AG09319 (cell line): Measurements from ENCODE around the gene NDUFS8.

Experiments
- DNase-seq: peaks from one replicate; pipeline ENCODE4 v3.0.0-alpha.2; 2010; ENCODE audit warnings: low read depth; ENCODE audit errors: extremely low read depth
- TF ChIP-seq, protein P1 (sequence below): IDR thresholded peaks from 2 replicates; pipeline ENCODE4 v1.5.1; 2011; ENCODE audit warnings: low read depth, mild to moderate bottlenecking, inconsistent platforms, low read length, moderate library complexity

The NDUFS8 gene

DNA sequence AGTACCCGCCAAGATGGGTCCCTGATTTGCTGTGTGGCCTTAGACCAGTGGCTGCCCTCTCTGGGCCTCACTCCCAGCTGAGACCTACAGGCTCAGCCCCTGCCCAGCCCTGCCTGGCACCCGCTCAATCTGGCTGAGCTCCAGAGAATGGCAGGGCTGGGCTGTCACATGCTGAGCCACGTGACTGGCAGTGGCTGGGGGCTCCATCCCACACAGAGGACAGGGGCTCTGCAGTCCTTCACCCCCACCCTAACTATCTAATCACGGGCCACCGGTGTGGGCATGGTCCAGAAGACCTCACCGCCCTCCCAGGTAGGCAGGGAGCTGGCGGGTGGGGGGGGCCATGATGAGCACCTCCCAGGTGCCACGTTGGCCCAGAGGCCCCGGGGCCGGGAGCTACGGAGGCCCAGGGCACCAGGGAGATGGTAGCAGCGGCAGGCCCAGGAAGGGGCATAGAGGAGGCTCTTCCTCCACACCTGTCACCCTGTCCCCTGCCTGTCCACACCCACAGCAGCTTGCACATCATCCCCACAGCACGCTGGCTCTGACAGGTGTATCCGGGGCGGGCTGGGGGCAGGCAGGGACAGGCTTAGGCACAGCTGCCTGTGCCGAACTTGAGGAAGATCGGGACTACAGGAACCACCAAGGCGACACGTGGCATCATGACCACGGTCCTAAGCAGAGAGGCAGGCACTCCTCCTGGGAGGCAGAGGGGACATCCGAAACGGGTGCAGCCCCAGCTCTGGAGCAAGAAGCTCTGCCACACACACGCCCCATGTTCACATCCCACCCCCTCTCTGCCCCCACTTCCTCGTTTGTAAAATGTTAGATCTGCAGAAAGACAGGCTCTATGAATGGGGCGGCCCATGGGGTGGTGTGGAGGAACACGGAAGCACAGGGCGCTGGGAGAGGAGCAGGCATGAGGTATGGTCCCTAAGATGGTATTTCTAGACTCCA is 21.8 kb upstream of the NDUFS8 start:
- DNase-seq, result no peak
- TF ChIP-seq, protein P1, sequence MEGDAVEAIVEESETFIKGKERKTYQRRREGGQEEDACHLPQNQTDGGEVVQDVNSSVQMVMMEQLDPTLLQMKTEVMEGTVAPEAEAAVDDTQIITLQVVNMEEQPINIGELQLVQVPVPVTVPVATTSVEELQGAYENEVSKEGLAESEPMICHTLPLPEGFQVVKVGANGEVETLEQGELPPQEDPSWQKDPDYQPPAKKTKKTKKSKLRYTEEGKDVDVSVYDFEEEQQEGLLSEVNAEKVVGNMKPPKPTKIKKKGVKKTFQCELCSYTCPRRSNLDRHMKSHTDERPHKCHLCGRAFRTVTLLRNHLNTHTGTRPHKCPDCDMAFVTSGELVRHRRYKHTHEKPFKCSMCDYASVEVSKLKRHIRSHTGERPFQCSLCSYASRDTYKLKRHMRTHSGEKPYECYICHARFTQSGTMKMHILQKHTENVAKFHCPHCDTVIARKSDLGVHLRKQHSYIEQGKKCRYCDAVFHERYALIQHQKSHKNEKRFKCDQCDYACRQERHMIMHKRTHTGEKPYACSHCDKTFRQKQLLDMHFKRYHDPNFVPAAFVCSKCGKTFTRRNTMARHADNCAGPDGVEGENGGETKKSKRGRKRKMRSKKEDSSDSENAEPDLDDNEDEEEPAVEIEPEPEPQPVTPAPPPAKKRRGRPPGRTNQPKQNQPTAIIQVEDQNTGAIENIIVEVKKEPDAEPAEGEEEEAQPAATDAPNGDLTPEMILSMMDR, result no peak

DNA sequence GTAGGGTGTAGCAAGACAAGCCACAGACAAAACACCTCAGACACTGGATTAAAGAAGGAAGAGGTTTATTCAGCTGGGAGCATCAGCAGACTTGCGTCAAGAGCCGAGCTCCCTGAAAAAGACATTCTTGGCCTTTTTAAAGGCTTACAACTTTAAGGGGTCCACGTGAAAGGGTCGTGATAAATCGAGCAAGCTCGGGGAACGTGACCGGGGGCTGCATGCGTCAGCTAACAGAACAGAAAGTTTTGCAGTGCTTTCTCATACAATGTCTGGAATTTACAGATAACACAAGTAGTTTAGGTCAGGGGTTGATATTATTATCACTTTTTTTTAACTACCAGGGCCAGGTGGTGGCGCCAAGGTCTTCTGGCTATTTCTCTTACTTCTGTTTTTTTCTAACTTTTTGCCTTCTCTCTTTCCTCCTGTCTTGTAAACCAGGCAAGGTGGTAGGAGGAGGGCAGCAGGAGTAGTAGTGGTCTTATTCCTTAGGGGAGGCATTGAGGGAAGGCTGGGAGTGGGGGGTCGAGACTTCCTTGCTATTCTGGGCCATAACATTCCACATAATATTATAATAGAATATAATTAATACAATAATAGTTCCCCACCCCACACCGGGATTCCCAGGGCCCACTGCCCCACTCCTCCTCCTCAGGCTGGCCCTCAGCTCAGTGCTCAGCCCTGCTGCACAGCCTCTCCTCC is 20.9 kb upstream of the NDUFS8 start:
- TF ChIP-seq, protein P1, result peak; percentile 35
- DNase-seq, result no peak

DNA sequence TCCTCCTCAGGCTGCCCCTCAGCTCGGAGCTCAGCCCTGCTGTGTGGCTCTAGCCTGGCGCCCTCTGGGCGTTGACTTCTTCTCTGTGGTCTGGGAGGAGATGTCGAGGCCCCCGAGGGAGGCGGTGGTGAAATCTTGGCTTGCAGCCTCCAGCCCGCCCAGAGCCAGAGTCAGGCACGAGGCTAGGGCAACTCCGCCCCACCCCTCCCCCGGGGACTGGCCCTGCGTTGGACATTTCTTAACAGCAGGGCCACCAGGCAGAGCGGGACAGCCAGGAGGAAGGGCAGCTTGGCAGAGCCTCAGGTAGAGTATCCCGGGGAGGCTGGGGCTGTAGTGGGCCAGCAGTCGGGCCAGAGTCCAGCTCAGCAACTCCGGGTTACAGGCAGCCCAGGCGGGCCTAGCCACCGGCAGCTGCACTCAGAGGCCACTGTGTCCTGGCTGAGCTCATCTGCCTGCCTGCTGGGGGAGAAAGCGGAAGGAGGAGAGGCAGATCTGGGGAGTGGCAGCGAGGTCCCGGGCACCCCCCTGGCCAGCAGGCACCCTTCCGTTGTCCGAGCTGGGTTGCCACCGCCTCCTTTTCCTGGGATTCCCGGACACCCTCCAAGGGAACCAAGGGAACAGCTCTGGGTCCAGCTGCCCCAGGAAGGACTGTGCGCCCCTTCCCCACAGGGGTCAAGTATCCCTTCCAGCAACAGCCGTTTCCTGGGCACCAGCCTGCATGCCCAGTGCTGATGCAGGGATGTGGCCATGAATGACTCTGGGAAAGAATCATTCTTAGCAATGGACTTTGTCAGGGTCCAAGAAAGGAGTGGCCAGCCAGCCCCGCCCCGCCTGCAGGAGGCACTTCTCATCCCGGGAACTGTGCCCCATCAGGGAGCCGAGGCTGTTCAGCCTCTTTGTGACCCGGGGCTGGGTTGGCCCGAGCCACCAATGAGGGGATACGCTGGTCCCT is 20.1 kb upstream of the NDUFS8 start, which contains the start of gene ALDH3B1:
Gene ALDH3B1, plus strand, starts transcription at position 238 of the 952 bp plus-strand sequence. CDS start 4,971 bp downstream, outside the sequence.
- TF ChIP-seq, protein P1, result no peak; the same call in 1 of the 2 replicates
- DNase-seq, result peak; percentile 64

DNA sequence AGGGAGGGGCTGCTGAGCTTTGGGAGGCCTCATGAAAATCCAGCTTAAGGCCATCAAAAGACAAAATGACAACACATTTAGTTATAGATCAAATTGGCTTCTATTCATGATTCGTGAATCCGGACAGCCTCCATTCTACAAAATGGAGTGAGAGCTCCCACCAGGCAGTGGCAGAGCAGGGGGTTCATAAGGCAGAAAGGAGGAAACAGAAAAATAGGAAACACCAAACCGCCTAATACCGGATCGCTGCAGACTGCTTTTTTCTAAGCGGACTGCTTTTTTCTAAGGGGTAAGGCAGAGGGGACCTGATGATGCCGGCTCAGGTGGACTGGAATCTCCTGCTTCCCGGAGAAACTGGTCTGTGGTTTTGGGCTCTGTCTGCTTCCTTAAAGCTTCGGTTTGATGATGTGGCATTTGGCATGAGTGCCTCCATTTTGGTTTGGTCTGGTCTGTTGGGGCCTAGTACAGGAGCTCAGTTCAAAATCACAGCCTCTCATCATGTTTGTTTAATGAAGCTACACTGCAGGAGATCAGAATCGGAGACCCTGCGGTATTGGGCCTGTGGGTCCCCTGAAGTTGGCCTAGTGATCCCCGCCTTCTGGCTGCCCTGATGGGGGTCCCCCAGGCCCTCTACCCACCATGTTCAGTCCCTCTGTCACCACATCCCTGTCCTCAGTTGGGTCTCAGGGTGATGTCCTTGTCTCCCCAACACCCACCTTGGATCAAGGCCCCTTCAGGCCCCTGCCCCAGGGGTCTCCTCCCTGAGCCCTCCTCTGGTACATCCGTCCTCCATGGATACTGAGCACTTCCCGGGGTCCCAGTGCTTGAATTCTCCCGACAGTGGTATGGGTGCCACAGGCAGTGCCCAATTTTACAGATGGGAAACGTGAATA is 19.2 kb upstream of the NDUFS8 start:
- TF ChIP-seq, protein P1, result no peak

DNA sequence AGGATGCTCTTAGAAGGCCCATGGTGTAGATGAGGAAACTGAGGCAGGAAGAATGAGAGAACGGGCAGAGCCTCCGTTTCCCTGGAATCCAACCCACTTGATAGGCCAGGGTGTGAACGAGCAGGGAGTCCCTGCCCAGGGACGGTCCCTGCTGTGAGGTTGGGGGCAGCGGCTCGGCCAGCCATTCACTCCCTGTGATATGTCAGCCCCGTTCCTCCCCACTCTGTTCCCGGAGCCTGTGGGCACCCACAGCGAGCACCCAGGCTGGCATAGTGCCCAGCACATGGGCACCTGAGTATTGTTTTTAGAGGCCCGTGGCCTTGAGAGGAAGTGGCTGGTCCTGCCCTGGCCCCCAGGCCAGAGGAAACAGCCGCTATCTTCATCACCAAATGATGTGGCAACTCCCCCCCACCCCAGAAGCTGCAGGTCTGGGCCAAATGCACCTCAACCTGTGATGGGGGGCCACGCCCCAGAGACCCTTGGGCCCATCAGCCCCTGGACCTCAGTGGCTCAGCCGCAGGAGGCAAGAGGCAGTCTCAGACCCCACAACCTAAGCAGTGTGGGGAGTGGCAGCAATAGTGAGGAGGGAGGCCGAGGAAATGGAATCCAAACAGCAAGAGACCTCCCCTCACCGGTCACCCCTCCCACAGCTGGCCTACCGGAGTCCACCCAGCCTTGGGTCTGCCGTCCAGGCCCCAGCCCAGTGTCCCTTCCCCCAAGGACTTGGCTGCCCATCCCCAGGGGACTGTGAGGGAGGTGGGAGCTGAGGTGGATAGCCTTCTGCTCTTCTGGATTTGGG is 18.2 kb upstream of the NDUFS8 start:
- TF ChIP-seq, protein P1, result no peak
- DNase-seq, result no peak

More for the DNA sequence above, 19.2 kb upstream of the NDUFS8 start:
- DNase-seq, result no peak
